CD14-positive monocyte (primary cell): ENCODE measurements around the gene RPL3. TPM values are rescaled to one million over a fixed set of nuclear protein-coding genes. Genes with fewer than 3 reads are reported as not detected.

Experiments
- DNase-seq, 3 donors: peaks; one replicate each; pipeline ENCODE4 v3.0.0-alpha.2; 2011 to 2022
- H2AFZ ChIP-seq: 2 replicates; pipeline ENCODE4 v1.6.0; 2012; ENCODE audit warnings: mild to moderate bottlenecking, low read depth, low read length, inconsistent platforms; ENCODE audit not compliant: insufficient read depth, poor library complexity, severe bottlenecking
- H3K27ac ChIP-seq, 2 donors: 1 replicate in 1 of 2; 2 replicates in 1 of 2; pipeline ENCODE4 v1.5.1; 2012 to 2013; ENCODE audit warnings: low read length in 2 of 2, control low read depth in 1 of 2, inconsistent platforms in 1 of 2, low read depth in 1 of 2, mild to moderate bottlenecking in 1 of 2
- H3K27me3 ChIP-seq, 2 donors: one replicate each; pipeline versions ENCODE4 v1.6.0 to v1.6.1; 2011 to 2013; ENCODE audit warnings: low read length in 2 of 2; ENCODE audit not compliant: control insufficient read depth in 2 of 2, insufficient read depth in 2 of 2
- H3K36me3 ChIP-seq, 2 donors: replicated peaks in 1 of 2; 1 replicate in 1 of 2; 2 replicates in 1 of 2; pipeline versions ENCODE4 v1.5.1 to v1.6.1; 2012 to 2013; ENCODE audit warnings: low read length in 2 of 2, control low read depth in 1 of 2, inconsistent platforms in 1 of 2, mild to moderate bottlenecking in 1 of 2; ENCODE audit not compliant: insufficient read depth in 2 of 2, control insufficient read depth in 1 of 2
- H3K4me1 ChIP-seq, 2 donors: 1 replicate in 1 of 2; 2 replicates in 1 of 2; pipeline versions ENCODE4 v1.5.1 to v1.6.1; 2012 to 2013; ENCODE audit warnings: low read length in 2 of 2, control low read depth in 1 of 2, inconsistent platforms in 1 of 2, mild to moderate bottlenecking in 1 of 2, moderate library complexity in 1 of 2; ENCODE audit not compliant: insufficient read depth in 2 of 2, control insufficient read depth in 1 of 2
- H3K4me2 ChIP-seq: replicated peaks from 2 replicates; pipeline ENCODE3; 2012; ENCODE audit warnings: low read length, moderate library complexity, mild to moderate bottlenecking; ENCODE audit not compliant: poor library complexity, severe bottlenecking; ENCODE audit errors: extremely low read depth
- H3K4me3 ChIP-seq, 3 experiments: fragments of 200-600 bp in 1 of 3; sonication (generic) in 1 of 3; replicated peaks in 1 of 3; 1 replicate in 2 of 3; 2 replicates in 1 of 3; pipeline ENCODE4 v1.5.1; 2011 to 2013; ENCODE audit warnings: low read length in 3 of 3, mild to moderate bottlenecking in 3 of 3, control low read depth in 2 of 3, low read depth in 2 of 3, inconsistent platforms in 1 of 3, moderate library complexity in 1 of 3
- H3K79me2 ChIP-seq: 2 replicates; pipeline ENCODE4 v1.6.0; 2012; ENCODE audit warnings: mild to moderate bottlenecking, control low read depth, inconsistent platforms, low read length, moderate library complexity; ENCODE audit not compliant: insufficient read depth
- H3K9ac ChIP-seq: 2 replicates; pipeline ENCODE4 v1.6.0; 2017; ENCODE audit warnings: low read length, mild to moderate bottlenecking; ENCODE audit not compliant: insufficient read depth, poor library complexity, severe bottlenecking
- H3K9me3 ChIP-seq, 2 donors: replicated peaks in 1 of 2; 1 replicate in 1 of 2; 2 replicates in 1 of 2; pipeline versions ENCODE4 v1.5.1 to v1.6.1; 2012 to 2013; ENCODE audit warnings: low read length in 2 of 2, control low read depth in 1 of 2; ENCODE audit not compliant: control insufficient read depth in 1 of 2, insufficient read depth in 1 of 2
- H4K20me1 ChIP-seq: 2 replicates; pipeline ENCODE4 v1.6.0; 2012; ENCODE audit warnings: mild to moderate bottlenecking, low read length, control low read depth, moderate library complexity; ENCODE audit not compliant: insufficient read depth
- H3K27ac Mint-ChIP-seq, 7 donors: one replicate each; pipeline ENCODE4 v1.8.0; 2020; ENCODE audit warnings: mild to moderate bottlenecking in 7 of 7, mixed read lengths in 7 of 7, moderate library complexity in 6 of 7, inconsistent platforms in 2 of 7
- H3K27me3 Mint-ChIP-seq, 3 donors: one replicate each; pipeline ENCODE4 v1.8.0; 2021 to 2022; ENCODE audit warnings: low read depth in 3 of 3, mild to moderate bottlenecking in 3 of 3, mixed read lengths in 3 of 3, moderate library complexity in 3 of 3, inconsistent platforms in 1 of 3
- H3K36me3 Mint-ChIP-seq, 2 donors: one replicate each; pipeline ENCODE4 v1.8.0; 2020; ENCODE audit warnings: mixed read lengths in 2 of 2, inconsistent platforms in 1 of 2, mild to moderate bottlenecking in 1 of 2
- H3K4me1 Mint-ChIP-seq: one replicate; pipeline ENCODE4 v1.8.0; 2020; ENCODE audit warnings: mild to moderate bottlenecking, mixed read lengths
- H3K4me3 Mint-ChIP-seq, 2 donors: one replicate each; pipeline ENCODE4 v1.8.0; 2020; ENCODE audit warnings: mild to moderate bottlenecking in 2 of 2, mixed read lengths in 2 of 2, moderate library complexity in 1 of 2
- H3K9me3 Mint-ChIP-seq, 7 donors: one replicate each; pipeline ENCODE4 v1.8.0; 2020 to 2022; ENCODE audit warnings: mixed read lengths in 7 of 7, mild to moderate bottlenecking in 6 of 7, moderate library complexity in 6 of 7, inconsistent platforms in 2 of 7
- WGBS: methylation state at CpG from one replicate; pipeline ENCODE4 v1.1.5; 2013; ENCODE audit warnings: missing lambda C conversion rate; ENCODE audit not compliant: insufficient coverage; 5-methylcytosine and 5-hydroxymethylcytosine counted together
- intact Hi-C, 2 donors: fragments of 100-400 bp; cut with micrococcal nuclease; formaldehyde crosslinking; loops; one replicate each; pipeline versions ENCODE4 v1.15.0 to v1.15.1; 2023
- polyA plus RNA-seq, 3 donors: library from polyadenylated mRNA; depleted of rRNA in 1 of 3; unstranded in 2 of 3; stranded (reverse) in 1 of 3; fragments of 300-500 nt in 2 of 3; fragments of >200 nt in 1 of 3; fragmentation: Illumina TruSeq in 2 of 3; gene quantifications; 1 replicate in 2 of 3; 2 replicates in 1 of 3; pipeline ENCODE4 v1.2.3, GENCODE V29; 2012 to 2021
- TF ChIP-seq, protein P1 (sequence below): fragments of 200-600 bp; IDR thresholded peaks from one replicate; pipeline ENCODE4 v1.8.0; 2022; ENCODE audit warnings: antibody characterized with exemption, mild to moderate bottlenecking

The RPL3 gene
- polyA plus RNA-seq, 3 donors: 604 to 2,104 (median 698) TPM

DNA sequence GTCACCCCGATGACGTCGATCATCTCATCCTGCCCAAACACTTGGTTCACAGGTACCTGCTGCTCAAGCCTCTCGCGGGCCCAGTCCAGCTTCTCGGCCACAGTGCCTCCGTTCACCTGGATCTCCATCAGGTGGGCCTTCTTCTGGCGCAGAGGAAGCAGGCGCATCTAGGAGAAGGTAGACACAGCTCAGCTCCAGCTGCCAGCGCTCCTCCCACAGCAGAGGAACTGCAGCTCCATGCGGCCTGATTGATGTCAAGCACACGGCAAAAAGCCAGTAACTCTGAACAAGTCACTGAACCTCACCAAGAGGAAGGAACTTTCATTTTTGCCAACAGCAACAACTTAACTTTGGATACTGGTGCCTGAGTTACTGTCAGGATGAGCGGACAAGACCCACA lies 4.0 kb downstream of the RPL3 start:
- Mint-ChIP-seq H3K4me3 (no peak overlapping the region), H3K27me3 (peaks cover 0 to 8% (median 0%) of the 10 kb centered on the region in 3 donors), H3K9me3 (peaks cover 0 to 2% (median 0%) of the 10 kb centered on the region in 7 donors), H3K27ac (peak overlapping the region in 4 of 7 donors; percentile 21 to 71 (median 55)), H3K4me1 (peaks cover 42% of the 10 kb centered on the region), H3K36me3 (peaks cover 65 to 71% of the 10 kb centered on the region in 2 donors)
- Histone ChIP-seq H3K79me2 (peaks cover 42% of the 10 kb centered on the region), H3K4me3 (no peak overlapping the region), H3K36me3 (peaks cover 68 to 70% of the 10 kb centered on the region in 2 donors), H2AFZ (no peak overlapping the region), H4K20me1 (peaks cover 83% of the 10 kb centered on the region), H3K9me3 (no peaks in the 10 kb centered on the region), H3K9ac (no peak overlapping the region), H3K27ac (no peak overlapping the region), H3K27me3 (no peaks in the 10 kb centered on the region), H3K4me1 (peaks cover 25 to 46% of the 10 kb centered on the region in 2 donors), H3K4me2 (no peak overlapping the region)
- no peak for DNase-seq
- intact Hi-C loops: loop anchor here in 1 of 2 donors (5.0 to 10.0 kb wide), 2 partner anchors 217 to 729 kb away; partner anchors contain the start of gene RPS19BP1
- WGBS: 97% methylated on average over 13 of the region's 13 CpGs
- TF ChIP-seq, protein P1, sequence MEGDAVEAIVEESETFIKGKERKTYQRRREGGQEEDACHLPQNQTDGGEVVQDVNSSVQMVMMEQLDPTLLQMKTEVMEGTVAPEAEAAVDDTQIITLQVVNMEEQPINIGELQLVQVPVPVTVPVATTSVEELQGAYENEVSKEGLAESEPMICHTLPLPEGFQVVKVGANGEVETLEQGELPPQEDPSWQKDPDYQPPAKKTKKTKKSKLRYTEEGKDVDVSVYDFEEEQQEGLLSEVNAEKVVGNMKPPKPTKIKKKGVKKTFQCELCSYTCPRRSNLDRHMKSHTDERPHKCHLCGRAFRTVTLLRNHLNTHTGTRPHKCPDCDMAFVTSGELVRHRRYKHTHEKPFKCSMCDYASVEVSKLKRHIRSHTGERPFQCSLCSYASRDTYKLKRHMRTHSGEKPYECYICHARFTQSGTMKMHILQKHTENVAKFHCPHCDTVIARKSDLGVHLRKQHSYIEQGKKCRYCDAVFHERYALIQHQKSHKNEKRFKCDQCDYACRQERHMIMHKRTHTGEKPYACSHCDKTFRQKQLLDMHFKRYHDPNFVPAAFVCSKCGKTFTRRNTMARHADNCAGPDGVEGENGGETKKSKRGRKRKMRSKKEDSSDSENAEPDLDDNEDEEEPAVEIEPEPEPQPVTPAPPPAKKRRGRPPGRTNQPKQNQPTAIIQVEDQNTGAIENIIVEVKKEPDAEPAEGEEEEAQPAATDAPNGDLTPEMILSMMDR: no peak

DNA sequence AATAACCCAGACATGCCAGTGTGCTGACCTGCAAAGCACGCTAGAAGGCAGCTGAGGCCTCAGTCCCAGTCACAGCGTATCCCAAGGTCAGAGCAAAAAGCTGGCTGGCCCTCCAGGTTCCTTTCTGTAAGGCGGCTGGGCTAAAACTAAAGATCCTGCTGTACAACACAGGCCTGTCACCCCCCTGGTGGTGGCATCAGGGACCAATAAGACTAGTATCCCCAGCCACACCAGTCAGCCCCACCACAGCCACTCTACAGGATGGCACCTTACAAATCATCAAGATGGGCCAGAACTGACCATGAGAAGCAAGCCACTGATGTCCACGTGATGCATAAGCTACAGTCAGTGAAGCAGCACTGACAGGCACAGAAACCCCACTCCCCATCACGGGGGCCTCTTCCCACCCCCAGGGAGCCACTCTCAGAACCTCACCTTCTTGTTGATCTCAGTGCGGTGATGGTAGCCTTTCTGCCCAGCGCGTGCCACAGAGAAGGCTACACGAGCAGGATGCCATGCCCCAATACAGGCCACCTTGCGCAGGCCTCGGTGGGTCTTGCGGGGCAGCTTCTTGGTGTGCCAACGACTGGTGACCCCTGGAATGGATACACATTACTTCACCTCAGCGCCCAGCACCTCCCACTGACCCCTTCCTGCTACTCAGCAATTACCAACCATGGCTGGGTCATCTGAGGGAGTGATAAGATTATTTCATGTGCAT lies 5.0 kb downstream of the RPL3 start:
- H3K27ac ChIP-seq: no peak overlapping the region
- peak in 1 of 3 donors; percentile 10 for DNase-seq
- intact Hi-C loops: loop anchor here (5.0 to 10.0 kb wide), 4 partner anchors 37 to 730 kb away; partner anchors contain the start of gene CBX7 (in 1 of the 2)
- Mint-ChIP-seq H3K27me3 (peaks cover 0 to 8% (median 0%) of the 10 kb centered on the region in 3 donors), H3K27ac (peak overlapping the region in 2 of 7 donors; percentile 12 to 42), H3K9me3 (peaks cover 0 to 6% (median 0%) of the 10 kb centered on the region in 7 donors), H3K36me3 (peaks cover 65 to 71% of the 10 kb centered on the region in 2 donors), H3K4me3 (no peak overlapping the region), H3K4me1 (peaks cover 51% of the 10 kb centered on the region)
- H3K36me3 ChIP-seq: peaks cover 68 to 70% of the 10 kb centered on the region in 2 donors
- TF ChIP-seq, protein P1: no peak
- H3K79me2 ChIP-seq: peaks cover 41% of the 10 kb centered on the region
- peaks cover 34 to 50% of the 10 kb centered on the region in 2 donors for H3K4me1 ChIP-seq
- H3K9ac ChIP-seq: no peak overlapping the region
- H4K20me1 ChIP-seq: peaks cover 84% of the 10 kb centered on the region
- H3K4me2 ChIP-seq: no peak overlapping the region
- H2AFZ ChIP-seq: no peak overlapping the region
- H3K27me3 ChIP-seq: no peaks in the 10 kb centered on the region
- no peak overlapping the region for H3K4me3 ChIP-seq
- WGBS: 98% methylated on average over 13 of the region's 14 CpGs
- H3K9me3 ChIP-seq: no peaks in the 10 kb centered on the region
